IMR-90 (cell line): ENCODE results near the gene PPP1R1A. TPM values are rescaled to one million over a fixed set of nuclear protein-coding genes. Genes with fewer than 3 reads are reported as not detected.

Source experiments
- ATAC-seq: fragments of 200-7000 bp; cut with Tn5 transposase; 2 replicates; pipeline ENCODE4 v1.9.1; 2020; ENCODE audit warnings: low read depth, mild to moderate bottlenecking, moderate library complexity
- BruUV-seq: library from RNA; stranded (reverse); fragments of 400-500 nt; replicated peaks from 2 replicates; lab custom pipeline; 2021; lab: Mats Ljungman, UMichigan
- CTCF ChIA-PET: fragments of 300-600 bp; formaldehyde crosslinking; extraction: SDS; loops from one replicate; lab custom pipeline; 2021; ENCODE audit warnings: antibody characterized with exemption; lab: Yijun Ruan, JAX
- POLR2A ChIA-PET: fragments of 300-600 bp; sonication (Branson Sonifier 250); formaldehyde crosslinking; loops from one replicate; lab custom pipeline; 2022; ENCODE audit warnings: antibody characterized with exemption; ENCODE audit not compliant: unreplicated experiment; lab: Charles Lee
- DNase-seq: peaks from one replicate; pipeline ENCODE4 v3.0.0; 2013
- H2AFZ ChIP-seq: replicated peaks from 2 replicates; pipeline ENCODE3; 2013; ENCODE audit warnings: low read length, mild to moderate bottlenecking; ENCODE audit not compliant: poor library complexity
- H2AK5ac ChIP-seq: 2 replicates; pipeline ENCODE4 v1.6.1; 2013; ENCODE audit warnings: low read depth, low read length, inconsistent platforms
- H2AK9ac ChIP-seq: replicated peaks from 2 replicates; pipeline ENCODE3; 2013; ENCODE audit warnings: mild to moderate bottlenecking, low read depth, low read length, moderate library complexity; ENCODE audit not compliant: poor library complexity
- H2BK120ac ChIP-seq: 2 replicates; pipeline ENCODE4 v1.6.1; 2013; ENCODE audit warnings: low read depth, low read length, inconsistent platforms
- H2BK15ac ChIP-seq: 3 replicates; pipeline ENCODE4 v1.6.1; 2013; ENCODE audit warnings: low read depth, low read length, inconsistent platforms
- H2BK20ac ChIP-seq: 2 replicates; pipeline ENCODE4 v1.6.1; 2013; ENCODE audit warnings: low read depth, mild to moderate bottlenecking, inconsistent platforms, low read length, moderate library complexity
- H2BK5ac ChIP-seq: 2 replicates; pipeline ENCODE4 v1.6.1; 2013; ENCODE audit warnings: mild to moderate bottlenecking, low read depth, low read length, inconsistent platforms; ENCODE audit not compliant: poor library complexity, severe bottlenecking
- H3K14ac ChIP-seq: replicated peaks from 2 replicates; pipeline ENCODE4 v1.6.1; 2013; ENCODE audit warnings: low read depth, low read length, inconsistent platforms
- H3K18ac ChIP-seq: 2 replicates; pipeline ENCODE4 v1.6.1; 2013; ENCODE audit warnings: low read depth, low read length, control low read depth
- H3K23ac ChIP-seq: 2 replicates; pipeline ENCODE4 v1.6.1; 2013; ENCODE audit warnings: low read depth, low read length, inconsistent platforms
- H3K27ac ChIP-seq: 2 replicates; pipeline ENCODE4 v1.5.1; 2013; ENCODE audit warnings: mild to moderate bottlenecking, control low read depth, low read length; ENCODE audit not compliant: insufficient read depth
- H3K27me3 ChIP-seq: 2 replicates; pipeline ENCODE4 v1.6.1; 2013; ENCODE audit warnings: low read length; ENCODE audit not compliant: control insufficient read depth, insufficient read depth
- H3K36me3 ChIP-seq: 2 replicates; pipeline ENCODE4 v1.6.1; 2013; ENCODE audit warnings: low read length, mixed read lengths; ENCODE audit not compliant: control insufficient read depth, insufficient read depth
- H3K4ac ChIP-seq: 2 replicates; pipeline ENCODE4 v1.6.1; 2013; ENCODE audit warnings: low read depth, low read length, inconsistent platforms
- H3K4me1 ChIP-seq: 2 replicates; pipeline ENCODE4 v1.6.1; 2013; ENCODE audit warnings: low read length, mixed read lengths; ENCODE audit not compliant: control insufficient read depth, insufficient read depth
- H3K4me2 ChIP-seq: 2 replicates; pipeline ENCODE4 v1.6.1; 2013; ENCODE audit warnings: low read depth, mild to moderate bottlenecking, control low read depth, low read length, moderate library complexity
- H3K4me3 ChIP-seq: 2 replicates; pipeline ENCODE4 v1.5.1; 2013; ENCODE audit warnings: low read depth, mild to moderate bottlenecking, control low read depth, low read length, moderate library complexity; ENCODE audit not compliant: insufficient read depth
- H3K56ac ChIP-seq: 2 replicates; pipeline ENCODE4 v1.6.1; 2013; ENCODE audit warnings: low read length, inconsistent platforms; ENCODE audit not compliant: insufficient read depth; ENCODE audit errors: extremely low read depth
- H3K79me1 ChIP-seq, 2 experiments: 2 replicates each; pipeline ENCODE4 v1.6.1; 2013; ENCODE audit warnings: low read length in 2 of 2, inconsistent platforms in 1 of 2, low read depth in 1 of 2
- H3K9ac ChIP-seq: 2 replicates; pipeline ENCODE4 v1.6.1; 2013; ENCODE audit warnings: low read depth, low read length, control low read depth
- H3K9me1 ChIP-seq: 2 replicates; pipeline ENCODE4 v1.6.1; 2013; ENCODE audit warnings: low read length, inconsistent platforms; ENCODE audit not compliant: insufficient read depth
- H3K9me3 ChIP-seq: 2 replicates; pipeline ENCODE4 v1.6.1; 2013; ENCODE audit warnings: low read length; ENCODE audit not compliant: control insufficient read depth, insufficient read depth
- H4K20me1 ChIP-seq: 2 replicates; pipeline ENCODE4 v1.6.1; 2013; ENCODE audit warnings: low read length, inconsistent platforms; ENCODE audit not compliant: insufficient read depth
- H4K5ac ChIP-seq: 2 replicates; pipeline ENCODE4 v1.6.1; 2013; ENCODE audit warnings: mild to moderate bottlenecking, low read depth, low read length, control low read depth
- H4K8ac ChIP-seq, 2 experiments: 2 replicates each; pipeline ENCODE4 v1.6.1; 2013; ENCODE audit warnings: low read depth in 2 of 2, low read length in 2 of 2, control low read depth in 1 of 2, inconsistent platforms in 1 of 2
- H4K91ac ChIP-seq: 2 replicates; pipeline ENCODE4 v1.6.1; 2013; ENCODE audit warnings: low read depth, low read length, inconsistent platforms; ENCODE audit not compliant: insufficient read depth
- CEBPB ChIP-seq: IDR thresholded peaks from 2 replicates; pipeline ENCODE4 v1.6.1; 2012; ENCODE audit warnings: low read depth, low read length, improper control_type of control experiment
- WGBS, 2 experiments: methylation state at CpG; one replicate each; pipeline versions ENCODE4 v1.1.5 to v1.1.7; 2013; ENCODE audit warnings: missing lambda C conversion rate in 2 of 2; ENCODE audit not compliant: insufficient read length in 1 of 2; ENCODE audit errors: extremely low coverage in 2 of 2; 5-methylcytosine and 5-hydroxymethylcytosine counted together
- dilution Hi-C: fragments of 300-500 bp; cut with HindIII; formaldehyde crosslinking; loops from one replicate; pipeline ENCODE4 v1.14.3; 2018; ENCODE audit warnings: low sequenced_read_pairs; ENCODE audit not compliant: unreplicated experiment
- in situ Hi-C: fragments of 300-500 bp; cut with MboI; formaldehyde crosslinking; loops from 3 replicates; pipeline ENCODE4 v1.14.3; 2019; ENCODE audit warnings: low sequenced_read_pairs, inconsistent platforms, mixed read lengths
- intact Hi-C: fragments of 100-400 bp; cut with micrococcal nuclease; formaldehyde crosslinking; loops from 2 replicates; pipeline ENCODE4 v1.10.0; 2022
- polyA plus RNA-seq, 3 experiments: library from polyadenylated mRNA; depleted of rRNA; stranded (reverse); fragments of >200 nt; gene quantifications; 2 replicates each; pipeline ENCODE4 v1.2.3, GENCODE V29; 2012; ENCODE audit warnings: low replicate concordance in 1 of 3
- total RNA-seq: library from RNA; depleted of rRNA; stranded (reverse); fragments of >200 nt; gene quantifications from 2 replicates; pipeline ENCODE4 v1.2.3, GENCODE V29; 2012

PPP1R1A gene
- total and polyA plus RNA-seq, 2 of the 4 experiments (the other 2 are of a cell fraction): not detected

- H3K4ac ChIP-seq: no peak overlapping the region
- no peak overlapping the region for H2AFZ ChIP-seq
- H3K27me3 ChIP-seq: peaks cover 4% of the 10 kb centered on the region
- no TSS peak for BruUV-seq
- no peak overlapping the region for H3K56ac ChIP-seq
- 14% methylated on average over 1 of the region's 6 CpGs; no CpG with 5 or more reads in 1 of the 2 experiments for WGBS, 2 experiments
- H3K4me1 ChIP-seq: no peaks in the 10 kb centered on the region
- no peaks in the 10 kb centered on the region for H3K36me3 ChIP-seq
- no peaks in the 10 kb centered on the region for H3K9me3 ChIP-seq
- no peak overlapping the region for H3K14ac ChIP-seq
- no peaks in the 10 kb centered on the region for H3K9me1 ChIP-seq
- H2BK15ac ChIP-seq: no peak overlapping the region
- intact Hi-C loops (no loop called here), dilution Hi-C loops (no loop called here), in situ Hi-C loops (no loop called here)
- no peak overlapping the region for H4K5ac ChIP-seq
- H3K27ac ChIP-seq: no peak overlapping the region
- H4K8ac ChIP-seq: no peak overlapping the region
- ATAC-seq: no peak
- TF ChIP-seq CEBPB: no peak
- H3K4me3 ChIP-seq: no peak overlapping the region
- CTCF ChIA-PET: no interaction called here
- H3K23ac ChIP-seq: no peak overlapping the region
- no peak overlapping the region for H2AK9ac ChIP-seq
- no peaks in the 10 kb centered on the region for H4K20me1 ChIP-seq
- H2BK5ac ChIP-seq: no peak overlapping the region
- H2BK20ac ChIP-seq: no peak overlapping the region
- POLR2A ChIA-PET: no interaction called here
- H3K4me2 ChIP-seq: no peak overlapping the region
- no peaks in the 10 kb centered on the region for H3K79me1 ChIP-seq
- no peak for DNase-seq
- H3K18ac ChIP-seq: no peak overlapping the region
- no peak overlapping the region for H3K9ac ChIP-seq
- no peak overlapping the region for H4K91ac ChIP-seq
- no peak overlapping the region for H2AK5ac ChIP-seq
- no peak overlapping the region for H2BK120ac ChIP-seq
Observed at GRCh38 chr12:54608156-54608555, 19.7 kb upstream of the PPP1R1A start.
